IMR-90 (cell line): ENCODE results near the gene ERMARD. TPM values are rescaled to one million over a fixed set of nuclear protein-coding genes. Genes with fewer than 3 reads are reported as not detected.

Experiments
- ATAC-seq: fragments of 200-7000 bp; cut with Tn5 transposase; 2 replicates; pipeline ENCODE4 v1.9.1; 2020; ENCODE audit warnings: low read depth, mild to moderate bottlenecking, moderate library complexity
- BruUV-seq: library from RNA; stranded (reverse); fragments of 400-500 nt; replicated peaks from 2 replicates; lab custom pipeline; 2021; lab: Mats Ljungman, UMichigan
- CTCF ChIA-PET: fragments of 300-600 bp; formaldehyde crosslinking; extraction: SDS; loops from one replicate; lab custom pipeline; 2021; ENCODE audit warnings: antibody characterized with exemption; lab: Yijun Ruan, JAX
- POLR2A ChIA-PET: fragments of 300-600 bp; sonication (Branson Sonifier 250); formaldehyde crosslinking; loops from one replicate; lab custom pipeline; 2022; ENCODE audit warnings: antibody characterized with exemption; ENCODE audit not compliant: unreplicated experiment; lab: Charles Lee
- DNase-seq: peaks from one replicate; pipeline ENCODE4 v3.0.0; 2013
- H2AFZ ChIP-seq: replicated peaks from 2 replicates; pipeline ENCODE3; 2013; ENCODE audit warnings: low read length, mild to moderate bottlenecking; ENCODE audit not compliant: poor library complexity
- H2AK5ac ChIP-seq: 2 replicates; pipeline ENCODE4 v1.6.1; 2013; ENCODE audit warnings: low read depth, low read length, inconsistent platforms
- H2AK9ac ChIP-seq: replicated peaks from 2 replicates; pipeline ENCODE3; 2013; ENCODE audit warnings: mild to moderate bottlenecking, low read depth, low read length, moderate library complexity; ENCODE audit not compliant: poor library complexity
- H2BK120ac ChIP-seq: 2 replicates; pipeline ENCODE4 v1.6.1; 2013; ENCODE audit warnings: low read depth, low read length, inconsistent platforms
- H2BK15ac ChIP-seq: 3 replicates; pipeline ENCODE4 v1.6.1; 2013; ENCODE audit warnings: low read depth, low read length, inconsistent platforms
- H2BK20ac ChIP-seq: 2 replicates; pipeline ENCODE4 v1.6.1; 2013; ENCODE audit warnings: low read depth, mild to moderate bottlenecking, inconsistent platforms, low read length, moderate library complexity
- H2BK5ac ChIP-seq: 2 replicates; pipeline ENCODE4 v1.6.1; 2013; ENCODE audit warnings: mild to moderate bottlenecking, low read depth, low read length, inconsistent platforms; ENCODE audit not compliant: poor library complexity, severe bottlenecking
- H3K14ac ChIP-seq: replicated peaks from 2 replicates; pipeline ENCODE4 v1.6.1; 2013; ENCODE audit warnings: low read depth, low read length, inconsistent platforms
- H3K18ac ChIP-seq: 2 replicates; pipeline ENCODE4 v1.6.1; 2013; ENCODE audit warnings: low read depth, low read length, control low read depth
- H3K23ac ChIP-seq: 2 replicates; pipeline ENCODE4 v1.6.1; 2013; ENCODE audit warnings: low read depth, low read length, inconsistent platforms
- H3K27ac ChIP-seq: 2 replicates; pipeline ENCODE4 v1.5.1; 2013; ENCODE audit warnings: mild to moderate bottlenecking, control low read depth, low read length; ENCODE audit not compliant: insufficient read depth
- H3K27me3 ChIP-seq: 2 replicates; pipeline ENCODE4 v1.6.1; 2013; ENCODE audit warnings: low read length; ENCODE audit not compliant: control insufficient read depth, insufficient read depth
- H3K36me3 ChIP-seq: 2 replicates; pipeline ENCODE4 v1.6.1; 2013; ENCODE audit warnings: low read length, mixed read lengths; ENCODE audit not compliant: control insufficient read depth, insufficient read depth
- H3K4ac ChIP-seq: 2 replicates; pipeline ENCODE4 v1.6.1; 2013; ENCODE audit warnings: low read depth, low read length, inconsistent platforms
- H3K4me1 ChIP-seq: 2 replicates; pipeline ENCODE4 v1.6.1; 2013; ENCODE audit warnings: low read length, mixed read lengths; ENCODE audit not compliant: control insufficient read depth, insufficient read depth
- H3K4me2 ChIP-seq: 2 replicates; pipeline ENCODE4 v1.6.1; 2013; ENCODE audit warnings: low read depth, mild to moderate bottlenecking, control low read depth, low read length, moderate library complexity
- H3K4me3 ChIP-seq: 2 replicates; pipeline ENCODE4 v1.5.1; 2013; ENCODE audit warnings: low read depth, mild to moderate bottlenecking, control low read depth, low read length, moderate library complexity; ENCODE audit not compliant: insufficient read depth
- H3K56ac ChIP-seq: 2 replicates; pipeline ENCODE4 v1.6.1; 2013; ENCODE audit warnings: low read length, inconsistent platforms; ENCODE audit not compliant: insufficient read depth; ENCODE audit errors: extremely low read depth
- H3K79me1 ChIP-seq, 2 experiments: 2 replicates each; pipeline ENCODE4 v1.6.1; 2013; ENCODE audit warnings: low read length in 2 of 2, inconsistent platforms in 1 of 2, low read depth in 1 of 2
- H3K9ac ChIP-seq: 2 replicates; pipeline ENCODE4 v1.6.1; 2013; ENCODE audit warnings: low read depth, low read length, control low read depth
- H3K9me1 ChIP-seq: 2 replicates; pipeline ENCODE4 v1.6.1; 2013; ENCODE audit warnings: low read length, inconsistent platforms; ENCODE audit not compliant: insufficient read depth
- H3K9me3 ChIP-seq: 2 replicates; pipeline ENCODE4 v1.6.1; 2013; ENCODE audit warnings: low read length; ENCODE audit not compliant: control insufficient read depth, insufficient read depth
- H4K20me1 ChIP-seq: 2 replicates; pipeline ENCODE4 v1.6.1; 2013; ENCODE audit warnings: low read length, inconsistent platforms; ENCODE audit not compliant: insufficient read depth
- H4K5ac ChIP-seq: 2 replicates; pipeline ENCODE4 v1.6.1; 2013; ENCODE audit warnings: mild to moderate bottlenecking, low read depth, low read length, control low read depth
- H4K8ac ChIP-seq, 2 experiments: 2 replicates each; pipeline ENCODE4 v1.6.1; 2013; ENCODE audit warnings: low read depth in 2 of 2, low read length in 2 of 2, control low read depth in 1 of 2, inconsistent platforms in 1 of 2
- H4K91ac ChIP-seq: 2 replicates; pipeline ENCODE4 v1.6.1; 2013; ENCODE audit warnings: low read depth, low read length, inconsistent platforms; ENCODE audit not compliant: insufficient read depth
- BHLHE40 ChIP-seq: fragments of 150-350 bp; IDR thresholded peaks from 2 replicates; pipeline ENCODE4 v1.6.1; 2016; ENCODE audit warnings: mild to moderate bottlenecking, low read depth, low read length
- MAFK ChIP-seq: IDR thresholded peaks from 2 replicates; pipeline ENCODE4 v1.6.1; 2012; ENCODE audit warnings: low read depth, low read length, improper control_type of control experiment
- POLR2A ChIP-seq: IDR thresholded peaks from 2 replicates; pipeline ENCODE4 v1.6.1; 2012; ENCODE audit warnings: mild to moderate bottlenecking, low read depth, low read length
- WGBS, 2 experiments: methylation state at CpG; one replicate each; pipeline versions ENCODE4 v1.1.5 to v1.1.7; 2013; ENCODE audit warnings: missing lambda C conversion rate in 2 of 2; ENCODE audit not compliant: insufficient read length in 1 of 2; ENCODE audit errors: extremely low coverage in 2 of 2; 5-methylcytosine and 5-hydroxymethylcytosine counted together
- dilution Hi-C: fragments of 300-500 bp; cut with HindIII; formaldehyde crosslinking; loops from one replicate; pipeline ENCODE4 v1.14.3; 2018; ENCODE audit warnings: low sequenced_read_pairs; ENCODE audit not compliant: unreplicated experiment
- in situ Hi-C: fragments of 300-500 bp; cut with MboI; formaldehyde crosslinking; loops from 3 replicates; pipeline ENCODE4 v1.14.3; 2019; ENCODE audit warnings: low sequenced_read_pairs, inconsistent platforms, mixed read lengths
- intact Hi-C: fragments of 100-400 bp; cut with micrococcal nuclease; formaldehyde crosslinking; loops from 2 replicates; pipeline ENCODE4 v1.10.0; 2022
- polyA plus RNA-seq, 3 experiments: library from polyadenylated mRNA; depleted of rRNA; stranded (reverse); fragments of >200 nt; gene quantifications; 2 replicates each; pipeline ENCODE4 v1.2.3, GENCODE V29; 2012; ENCODE audit warnings: low replicate concordance in 1 of 3
- total RNA-seq: library from RNA; depleted of rRNA; stranded (reverse); fragments of >200 nt; gene quantifications from 2 replicates; pipeline ENCODE4 v1.2.3, GENCODE V29; 2012

The ERMARD gene
- total and polyA plus RNA-seq, 2 of the 4 experiments (the other 2 are of a cell fraction), result 15.1 to 25.4 TPM

DNA sequence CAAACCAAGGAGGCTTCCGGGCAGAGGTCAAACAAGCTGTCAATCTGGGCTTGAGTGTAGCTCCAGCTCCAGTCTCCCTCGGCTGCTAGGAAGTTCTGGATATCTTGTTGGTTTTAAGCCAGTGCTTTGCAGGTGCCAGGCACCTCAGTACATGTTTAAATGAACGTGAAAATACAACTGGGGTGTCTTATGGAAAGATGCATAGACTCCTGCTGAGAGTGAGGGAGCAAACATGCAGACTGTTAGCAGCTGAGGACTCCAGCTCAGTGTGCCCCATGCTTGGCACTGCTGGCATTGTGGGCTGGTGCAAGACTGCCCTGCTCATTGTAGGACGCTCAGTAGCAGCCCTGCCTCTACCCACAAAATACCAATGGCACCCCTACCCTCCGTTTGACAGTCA, 28.5 kb downstream of the ERMARD start:
- dilution Hi-C loops, result no loop called here

More for the DNA sequence above, 28.5 kb downstream of the ERMARD start:
- H3K79me1 ChIP-seq, result no peaks in the 10 kb centered on the region
- H3K4me3 ChIP-seq, result no peak overlapping the region
- no peaks in the 10 kb centered on the region; the same call in 1 of the 2 replicates for H3K9me1 ChIP-seq
- no peak overlapping the region for H3K14ac ChIP-seq
- 0 out of 2 replicates have a peak overlapping the region, but pooled peaks have one; percentile 3 for H2AK5ac ChIP-seq
- H4K20me1 ChIP-seq, result no peaks in the 10 kb centered on the region
- ATAC-seq (no peak), DNase-seq (no peak)
- H3K9me3 ChIP-seq, result peaks cover 3% of the 10 kb centered on the region; the same call in 1 of the 2 replicates
- H4K91ac ChIP-seq, result peak overlapping the region; percentile 62
- H2AK9ac ChIP-seq, result no peak overlapping the region
- peaks cover 12% of the 10 kb centered on the region for H3K4me1 ChIP-seq
- ChIA-PET POLR2A (no interaction called here), CTCF (interaction anchor here (1.1 kb wide), 1 partner anchor 10 kb away, joined by 5 read pairs; no protein-coding TSS in a partner anchor)
- no CpG with 5 or more reads among the region's 5 CpGs for WGBS, 2 experiments
- H2AFZ ChIP-seq, result no peak overlapping the region
- BruUV-seq, result no TSS peak
- peak overlapping the region; percentile 87 for H4K5ac ChIP-seq
- no peak overlapping the region for H3K23ac ChIP-seq
- H2BK5ac ChIP-seq, result no peak overlapping the region
- no peak overlapping the region for H2BK15ac ChIP-seq
- H2BK120ac ChIP-seq, result no peak overlapping the region
- intact Hi-C loops (loop anchor here (2.0 kb wide), 1 partner anchor 57 kb away; no protein-coding TSS in a partner anchor), in situ Hi-C loops (no loop called here)
- no peak for TF ChIP-seq BHLHE40
- TF ChIP-seq POLR2A, result no peak
- TF ChIP-seq MAFK, result no peak
- peaks cover 25% of the 10 kb centered on the region; the same call in 1 of the 2 replicates for H3K36me3 ChIP-seq
- no peak overlapping the region for H3K56ac ChIP-seq
- H3K4me2 ChIP-seq, result no peak overlapping the region; the same call in 1 of the 2 replicates
- H3K27ac ChIP-seq, result peak overlapping the region; percentile 45; the same call in 1 of the 2 replicates
- H2BK20ac ChIP-seq, result no peak overlapping the region
- H3K27me3 ChIP-seq, result no peaks in the 10 kb centered on the region
- peak overlapping the region; percentile 79 for H3K18ac ChIP-seq
- H4K8ac ChIP-seq, result no peak overlapping the region
- H3K4ac ChIP-seq, result peak overlapping the region; percentile 34; the same call in 1 of the 2 replicates
- peak overlapping the region; percentile 3; the same call in 1 of the 2 replicates for H3K9ac ChIP-seq
